Lower leg skin (tissue), 4 donors: ENCODE measurements around the gene WDR5. TPM values are rescaled to one million over a fixed set of nuclear protein-coding genes. Genes with fewer than 3 reads are reported as not detected.

Experiments
- DNase-seq, 2 donors: peaks; one replicate each; pipeline ENCODE4 v3.0.0-alpha.2; 2019; ENCODE audit warnings: low spot score in 2 of 2
- H3K4me3 ChIP-seq: fragments of 200-600 bp; sonication (generic); 2 replicates; pipeline ENCODE4 v1.5.1; 2017; ENCODE audit warnings: mild to moderate bottlenecking, low read depth; ENCODE audit not compliant: poor library complexity, severe bottlenecking
- CTCF ChIP-seq, 3 donors: fragments of 450-650 bp; IDR thresholded peaks; one replicate each; pipeline ENCODE4 v1.5.1; 2016; ENCODE audit warnings: antibody characterized with exemption in 3 of 3, mild to moderate bottlenecking in 3 of 3, moderate library complexity in 2 of 3
- POLR2A ChIP-seq, 2 donors: fragments of 450-650 bp; IDR thresholded peaks; one replicate each; pipeline ENCODE4 v1.6.1; 2016 to 2017; ENCODE audit warnings: antibody characterized with exemption in 2 of 2, mild to moderate bottlenecking in 1 of 2, moderate library complexity in 1 of 2
- WGBS, 2 donors: methylation state at CpG; one replicate each; pipeline ENCODE4 v1.1.5; 2018; 5-methylcytosine and 5-hydroxymethylcytosine counted together
- intact Hi-C: fragments of 100-400 bp; cut with DNase I; formaldehyde crosslinking; loops from one replicate; pipeline ENCODE4 v1.15.0; 2023; ENCODE audit warnings: low total_unique reads
- total RNA-seq, 4 donors: library from RNA; depleted of rRNA; stranded (reverse); fragments of >200 nt; gene quantifications; one replicate each; pipeline ENCODE4 v1.1.0, GENCODE V29; 2016

The WDR5 gene
- total RNA-seq, 4 donors from 2014 or later: 16.1 to 23.8 (median 19.6) TPM

- WGBS, 2 donors: 35 to 50% methylated on average over 19 to 23 of the region's 23 CpGs
- no peak overlapping the region for H3K4me3 ChIP-seq
- intact Hi-C loops: no loop called here
- DNase-seq: no peak
- TF ChIP-seq POLR2A (IDR thresholded peaks at IDR 0.05) (no peak), CTCF (IDR thresholded peaks at IDR 0.05) (no peak)
Observed at GRCh38 chr9:134130503-134131375, 5.1 kb upstream of the WDR5 start.

- no peak for DNase-seq
- WGBS, 2 donors: 73 to 74% methylated on average over 13 of the region's 13 CpGs
- H3K4me3 ChIP-seq: no peak overlapping the region
- TF ChIP-seq POLR2A (IDR thresholded peaks at IDR 0.05): no peak
- no peak for TF ChIP-seq CTCF (IDR thresholded peaks at IDR 0.05)
- intact Hi-C loops: no loop called here
Observed at GRCh38 chr9:134131471-134132207, 4.2 kb upstream of the WDR5 start.

- WGBS, 2 donors: 82% methylated on average over 19 of the region's 19 CpGs
- no peak for DNase-seq
- no peak overlapping the region for H3K4me3 ChIP-seq
- TF ChIP-seq POLR2A (IDR thresholded peaks at IDR 0.05) (no peak), CTCF (IDR thresholded peaks at IDR 0.05) (no peak)
- intact Hi-C loops: no loop called here
Observed at GRCh38 chr9:134132208-134132870, 3.5 kb upstream of the WDR5 start.

GRCh38 chr9:134134949-134135342, 936 bp upstream of the WDR5 start:
- 13 to 22% methylated on average over 7 of the region's 7 CpGs for WGBS, 2 donors
- TF ChIP-seq POLR2A (IDR thresholded peaks at IDR 0.05) (no peak), CTCF (IDR thresholded peaks at IDR 0.05) (no peak)
- intact Hi-C loops: no loop called here
- DNase-seq: no peak
- peak overlapping the region; percentile 80 for H3K4me3 ChIP-seq

- DNase-seq: no peak
- 1% methylated on average over 36 to 40 of the region's 93 CpGs for WGBS, 2 donors
- intact Hi-C loops: no loop called here
- TF ChIP-seq POLR2A (IDR thresholded peaks at IDR 0.05): no peak
- no peak for TF ChIP-seq CTCF (IDR thresholded peaks at IDR 0.05)
- H3K4me3 ChIP-seq: peak overlapping the region; percentile 67
Observed at GRCh38 chr9:134136118-134136995, 475 bp downstream of the WDR5 start.
